ENCODE measurements around the gene COPZ1.

- TF ChIP-seq CTCF (conservative IDR thresholded peaks at IDR 0.05; ENCODE audit: low read length) (no peak), EZH2phosphoT487 (IDR thresholded peaks at IDR 0.05; ENCODE audit: borderline replicate concordance) (no peak)
These were observed 61.6 kb downstream of the COPZ1 start for GRCh38 chr12:54386403-54387113.

All from Loucy (cell line).